GM18499 (cell line): ENCODE measurements around the gene HOXB4.

ENCODE experiments used
- ATAC-seq: cut with Tn5 transposase; IDR thresholded peaks from one replicate; pipeline ENCODE4 v1.9.1; 2021; ENCODE audit warnings: moderate number of reproducible peaks; ENCODE audit not compliant: insufficient read depth, unreplicated experiment

The HOXB4 gene

GRCh38 chr17:48601539-48602425 lies 23.6 kb upstream of the HOXB4 start:
- ATAC-seq = no peak

GRCh38 chr17:48601207-48601538 lies 23.0 kb upstream of the HOXB4 start:
- no peak for ATAC-seq

GRCh38 chr17:48600244-48601098 lies 22.3 kb upstream of the HOXB4 start:
- no peak for ATAC-seq

GRCh38 chr17:48599354-48599753 lies 21.2 kb upstream of the HOXB4 start:
- ATAC-seq = no peak

- no peak for ATAC-seq
Measured at GRCh38 chr17:48598736-48599135, 20.6 kb upstream of the HOXB4 start.

GRCh38 chr17:48597778-48598631 lies 19.9 kb upstream of the HOXB4 start:
- no peak for ATAC-seq

GRCh38 chr17:48597528-48597777 lies 19.3 kb upstream of the HOXB4 start:
- no peak for ATAC-seq

- no peak for ATAC-seq
Measured at GRCh38 chr17:48596735-48597527, 18.8 kb upstream of the HOXB4 start.

GRCh38 chr17:48596000-48596734 lies 18.0 kb upstream of the HOXB4 start:
- ATAC-seq = no peak

- ATAC-seq = no peak
Measured at GRCh38 chr17:48595278-48595999, 17.3 kb upstream of the HOXB4 start.

GRCh38 chr17:48594538-48595277 lies 16.6 kb upstream of the HOXB4 start:
- no peak for ATAC-seq

GRCh38 chr17:48593840-48594537 lies 15.8 kb upstream of the HOXB4 start:
- no peak for ATAC-seq

- ATAC-seq = no peak
Measured at GRCh38 chr17:48593126-48593829, 15.1 kb upstream of the HOXB4 start, which contains the start of gene HOXB5. Gene HOXB5, minus strand, starts transcription at chr17:48593779. Its CDS starts 97 bp downstream, at chr17:48593682.

- ATAC-seq = no peak
Measured at GRCh38 chr17:48592577-48592976, 14.4 kb upstream of the HOXB4 start.

GRCh38 chr17:48592057-48592514 lies 13.9 kb upstream of the HOXB4 start:
- ATAC-seq = no peak

- ATAC-seq = no peak
Measured at GRCh38 chr17:48591255-48592056, 13.3 kb upstream of the HOXB4 start.
